ENCODE data around the gene TMEM97.
A peak's percentile ranks its signal among the peaks of the same experiment; 100 is the strongest.
"Not testable (repeated sequence)": the region's sequence is repeated elsewhere in the genome, so short reads cannot be mapped to it uniquely, and the experiment has no call there.

TMEM97 gene

GRCh38 chr17:28318759-28319597 lies at the start of gene TMEM97:
Gene TMEM97, plus strand, starts transcription at chr17:28319200. Its CDS starts 40 bp downstream, at chr17:28319240.
- peak; percentile 80 for DNase-seq (ENCODE audit: low read depth, low spot score)
- H3K27ac ChIP-seq: no peak within 1 kb of the TSS

- no peak for DNase-seq (ENCODE audit: low read depth, low spot score)
- H3K27ac ChIP-seq: no peak overlapping the region
These were observed 48.9 kb upstream of the TMEM97 start for GRCh38 chr17:28270055-28270454.

- DNase-seq (ENCODE audit: low read depth, low spot score): no peak
- H3K27ac ChIP-seq: no peak overlapping the region
These were observed 48.1 kb upstream of the TMEM97 start for GRCh38 chr17:28270926-28271325.

GRCh38 chr17:28271431-28271830 lies 47.6 kb upstream of the TMEM97 start:
- H3K27ac ChIP-seq: no peak overlapping the region
- DNase-seq (ENCODE audit: low read depth, low spot score): no peak

- no peak overlapping the region for H3K27ac ChIP-seq
- DNase-seq (ENCODE audit: low read depth, low spot score): no peak
These were observed 46.8 kb upstream of the TMEM97 start for GRCh38 chr17:28272166-28272565.

GRCh38 chr17:28273341-28273740 lies 45.7 kb upstream of the TMEM97 start:
- not testable (repeated sequence) for H3K27ac ChIP-seq; DNase-seq (ENCODE audit: low read depth, low spot score)

GRCh38 chr17:28274591-28275265 lies 44.3 kb upstream of the TMEM97 start:
- no peak overlapping the region for H3K27ac ChIP-seq
- no peak for DNase-seq (ENCODE audit: low read depth, low spot score)

GRCh38 chr17:28276011-28276410 lies 43.0 kb upstream of the TMEM97 start:
- H3K27ac ChIP-seq: no peak overlapping the region
- no peak for DNase-seq (ENCODE audit: low read depth, low spot score)

- no peak overlapping the region for H3K27ac ChIP-seq
- no peak for DNase-seq (ENCODE audit: low read depth, low spot score)
These were observed 39.6 kb upstream of the TMEM97 start for GRCh38 chr17:28279411-28279810.

- H3K27ac ChIP-seq: no peak overlapping the region
- no peak for DNase-seq (ENCODE audit: low read depth, low spot score)
These were observed 38.2 kb upstream of the TMEM97 start for GRCh38 chr17:28280826-28281225.

- peak; percentile 53 for DNase-seq (ENCODE audit: low read depth, low spot score)
- H3K27ac ChIP-seq: peak overlapping the region; percentile 27
These were observed 36.4 kb upstream of the TMEM97 start for GRCh38 chr17:28282596-28282995.

GRCh38 chr17:28285965-28286364 lies 33.0 kb upstream of the TMEM97 start:
- H3K27ac ChIP-seq: no peak overlapping the region
- no peak for DNase-seq (ENCODE audit: low read depth, low spot score)

- DNase-seq (ENCODE audit: low read depth, low spot score): no peak
- H3K27ac ChIP-seq: no peak overlapping the region
These were observed 28.3 kb upstream of the TMEM97 start for GRCh38 chr17:28290703-28291102.

- DNase-seq (ENCODE audit: low read depth, low spot score): no peak
- no peak overlapping the region for H3K27ac ChIP-seq
These were observed 27.1 kb upstream of the TMEM97 start for GRCh38 chr17:28291780-28292330.

GRCh38 chr17:28292878-28293277 lies 26.1 kb upstream of the TMEM97 start:
- not testable (repeated sequence) for H3K27ac ChIP-seq; DNase-seq (ENCODE audit: low read depth, low spot score)

- DNase-seq (ENCODE audit: low read depth, low spot score): no peak
- no peak overlapping the region for H3K27ac ChIP-seq
These were observed 25.0 kb upstream of the TMEM97 start for GRCh38 chr17:28293994-28294393.

- DNase-seq (ENCODE audit: low read depth, low spot score): no peak
- no peak overlapping the region for H3K27ac ChIP-seq
These were observed 23.1 kb upstream of the TMEM97 start for GRCh38 chr17:28295677-28296578.

GRCh38 chr17:28298449-28298848 lies 20.6 kb upstream of the TMEM97 start:
- no peak for DNase-seq (ENCODE audit: low read depth, low spot score)
- H3K27ac ChIP-seq: no peak overlapping the region

- DNase-seq (ENCODE audit: low read depth, low spot score): no peak
- no peak overlapping the region for H3K27ac ChIP-seq
These were observed 12.0 kb upstream of the TMEM97 start for GRCh38 chr17:28306954-28307401.

GRCh38 chr17:28313841-28314240 lies 5.2 kb upstream of the TMEM97 start:
- no peak for DNase-seq (ENCODE audit: low read depth, low spot score)
- H3K27ac ChIP-seq: no peak overlapping the region

Data from epithelial cell of prostate (primary cell).